Fibroblast of peridontal ligament (primary cell): Measurements from ENCODE around the gene S100A1.
A peak's percentile ranks its signal among the peaks of the same experiment; 100 is the strongest.

Source experiments
- DNase-seq: peaks from one replicate; pipeline ENCODE4 v3.0.0-alpha.2; 2010; ENCODE audit errors: extremely low read depth

The S100A1 gene

GRCh38 chr1:153610811-153611301 lies 17.4 kb upstream of the S100A1 start:
- no peak for DNase-seq

DNA sequence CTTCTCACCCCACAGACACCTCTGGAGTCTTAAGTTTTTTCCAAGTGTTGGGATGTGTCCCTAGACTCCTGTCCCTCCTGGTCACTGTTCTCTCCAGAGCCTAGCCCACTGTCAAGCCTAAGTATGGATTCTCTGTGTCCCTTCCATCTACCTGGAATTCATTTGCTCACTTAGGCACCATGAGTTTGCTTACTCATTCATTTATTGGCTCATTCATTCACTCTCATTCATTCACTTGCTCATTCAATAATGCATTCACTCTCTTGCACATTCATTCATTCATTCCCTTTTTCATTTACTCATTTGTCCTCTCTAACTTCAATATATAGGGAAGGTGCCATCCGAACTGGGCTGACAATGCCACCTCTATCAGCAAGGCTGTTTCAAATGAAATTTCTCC lies 16.9 kb upstream of the S100A1 start:
- no peak for DNase-seq

DNA sequence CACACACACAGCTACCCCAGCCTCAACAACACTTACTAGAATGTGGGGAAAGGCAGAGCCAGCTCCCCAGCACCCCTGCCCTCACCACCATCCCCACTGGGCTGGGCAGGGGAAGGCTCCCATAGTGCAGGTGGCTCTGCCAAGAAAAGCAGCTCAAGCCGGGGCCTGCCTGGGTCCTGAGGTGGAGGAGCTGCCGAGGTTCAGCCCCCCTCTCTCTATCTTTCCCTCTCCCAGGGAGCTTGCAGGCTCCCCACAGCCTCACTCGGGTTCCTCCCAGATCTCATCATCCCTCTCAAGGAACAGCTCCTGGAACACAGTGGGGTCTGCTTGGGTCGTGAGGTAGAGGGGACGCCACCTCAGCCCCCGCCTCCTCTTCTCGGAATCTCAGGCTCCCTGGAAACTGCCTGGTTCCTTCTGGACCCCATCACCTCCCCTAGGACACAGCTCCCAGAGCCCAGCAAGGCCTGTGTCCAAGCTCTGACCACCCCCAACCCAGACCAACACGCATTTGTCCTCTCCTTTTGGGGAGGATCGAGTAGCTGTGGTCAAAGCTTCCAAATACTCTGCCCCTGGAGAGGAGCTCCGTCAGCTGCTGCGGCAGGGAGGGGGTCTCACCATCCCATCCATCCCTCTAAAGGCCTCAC lies 16.0 kb upstream of the S100A1 start:
- DNase-seq: no peak

GRCh38 chr1:153612755-153613331 lies 15.4 kb upstream of the S100A1 start, which contains the start of gene S100A16:
Gene S100A16 (minus strand): TSS chr1:153613137. CDS start chr1:153608151, 4,986 bp downstream.
- DNase-seq: peak; percentile 61

DNA sequence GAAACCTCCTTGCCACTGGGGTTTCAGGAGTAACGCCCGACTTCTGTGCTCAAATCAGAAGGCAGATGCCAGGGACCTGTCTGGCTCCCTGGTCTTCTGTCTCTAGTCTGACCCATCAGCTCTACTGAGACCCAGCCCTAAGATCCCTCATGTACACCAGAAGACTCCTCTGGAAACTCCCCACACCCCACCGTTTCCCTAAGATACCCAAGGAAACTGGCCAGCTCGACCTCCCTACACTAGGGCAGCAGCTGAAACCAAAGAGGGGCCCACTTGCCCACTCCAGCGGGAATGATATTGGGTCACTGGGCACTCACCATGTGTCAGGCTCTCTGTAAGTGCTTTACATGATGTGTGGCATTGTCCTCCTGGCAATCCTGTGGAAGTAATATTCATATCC lies 14.8 kb upstream of the S100A1 start:
- DNase-seq: no peak

- DNase-seq: peak; percentile 20
These were observed 13.9 kb upstream of the S100A1 start for GRCh38 chr1:153614189-153614900.

- DNase-seq: no peak
These were observed 13.3 kb upstream of the S100A1 start for GRCh38 chr1:153614906-153615305.

GRCh38 chr1:153615406-153615805 lies 12.8 kb upstream of the S100A1 start:
- DNase-seq: no peak

DNA sequence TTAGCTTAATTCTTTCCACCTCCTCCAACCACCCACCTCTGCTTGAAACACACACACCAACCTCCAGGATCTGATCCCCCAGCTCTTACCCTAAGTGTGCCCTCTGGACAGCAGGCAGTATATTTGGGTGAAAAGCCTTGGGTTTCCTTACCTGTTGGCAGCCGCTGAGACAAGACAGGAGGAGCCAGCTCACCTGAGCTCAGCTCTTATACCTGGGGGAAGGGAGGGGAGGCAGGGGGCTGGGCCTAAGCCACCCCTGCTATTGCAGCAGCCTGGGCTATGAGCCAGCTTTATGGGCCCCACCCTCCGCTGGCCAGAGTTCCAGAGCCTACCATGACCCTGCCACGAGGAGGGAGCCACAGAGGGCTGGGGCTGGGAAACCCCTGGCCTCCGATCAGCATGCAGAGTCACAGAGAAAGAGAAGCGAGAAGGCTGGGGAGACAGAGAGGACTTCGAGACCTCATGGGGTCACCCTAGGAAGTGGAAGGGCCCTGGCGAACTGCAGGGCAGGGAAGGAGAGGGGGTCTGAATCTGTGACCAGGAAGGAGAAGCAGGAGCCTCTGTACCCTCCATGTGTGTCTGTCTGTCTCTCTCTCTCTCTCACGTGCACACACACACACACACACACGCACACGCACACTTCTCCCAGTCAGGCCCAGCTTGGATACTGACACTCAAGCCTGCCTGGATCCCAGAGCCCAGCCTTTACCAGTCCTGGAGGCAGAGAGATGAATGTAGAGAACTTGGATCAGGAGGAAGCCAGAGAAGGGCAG lies 11.9 kb upstream of the S100A1 start, which contains the start of gene S100A14:
Gene S100A14 (minus strand): TSS at position 182 of the 773 bp plus-strand sequence. CDS start 467 bp downstream, outside the sequence.
- DNase-seq: no peak

GRCh38 chr1:153616917-153617311 lies 11.3 kb upstream of the S100A1 start:
- DNase-seq: no peak

DNA sequence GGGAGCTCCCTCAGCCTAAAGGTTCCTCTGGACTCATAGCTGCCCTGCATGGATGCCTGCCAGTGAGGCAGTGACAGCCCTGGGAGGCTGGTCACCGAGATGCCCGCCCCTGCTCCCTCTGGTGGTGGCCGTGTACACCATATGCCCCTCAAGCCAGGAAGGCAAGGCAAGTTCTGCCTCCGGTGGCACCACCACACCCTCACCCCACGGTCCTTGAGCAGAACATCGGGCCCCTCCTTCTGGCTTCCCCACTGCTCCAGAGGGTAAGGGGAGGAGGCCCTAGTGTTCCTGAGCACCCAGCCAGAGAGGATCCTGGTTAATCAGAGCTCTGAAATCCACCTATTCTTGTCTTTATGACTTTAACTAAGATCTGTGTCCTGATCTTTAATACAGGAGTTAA lies 10.6 kb upstream of the S100A1 start:
- DNase-seq: peak; percentile 41

GRCh38 chr1:153619171-153619570 lies 9.1 kb upstream of the S100A1 start:
- no peak for DNase-seq

GRCh38 chr1:153623101-153623500 lies 5.1 kb upstream of the S100A1 start:
- no peak for DNase-seq

DNA sequence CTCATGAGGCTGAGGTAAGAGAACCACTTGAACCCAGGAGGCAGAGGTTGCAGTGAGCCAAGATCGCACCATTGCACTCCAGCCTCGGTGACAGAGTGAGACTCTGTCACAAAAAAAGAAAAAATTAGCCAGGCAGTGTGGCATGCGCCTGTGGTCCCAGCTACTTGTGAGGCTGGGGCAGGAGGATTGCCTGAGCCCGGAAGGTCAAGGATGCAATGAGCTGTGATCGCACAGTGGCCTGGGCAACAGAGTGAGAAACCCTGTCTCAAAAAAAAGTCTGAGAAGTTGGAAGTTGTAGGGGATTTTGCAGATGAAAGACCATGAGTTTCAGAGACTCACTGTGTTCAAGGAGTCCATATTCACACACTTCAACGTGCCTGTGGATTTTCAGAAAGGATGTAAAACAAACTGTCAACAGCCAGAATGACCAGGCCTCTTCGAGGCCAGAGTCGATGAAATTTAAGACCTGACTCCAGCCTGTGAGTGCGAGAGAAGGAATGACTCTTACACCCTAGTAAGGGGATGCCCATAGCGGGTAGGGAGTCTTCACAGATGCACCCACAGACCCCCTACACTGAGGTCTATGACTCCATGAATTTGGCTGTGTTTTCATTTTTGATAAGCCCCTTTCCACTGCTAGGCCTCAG lies 3.1 kb upstream of the S100A1 start:
- DNase-seq: no peak

- DNase-seq: no peak
These were observed 1.7 kb upstream of the S100A1 start for GRCh38 chr1:153626477-153626903.

DNA sequence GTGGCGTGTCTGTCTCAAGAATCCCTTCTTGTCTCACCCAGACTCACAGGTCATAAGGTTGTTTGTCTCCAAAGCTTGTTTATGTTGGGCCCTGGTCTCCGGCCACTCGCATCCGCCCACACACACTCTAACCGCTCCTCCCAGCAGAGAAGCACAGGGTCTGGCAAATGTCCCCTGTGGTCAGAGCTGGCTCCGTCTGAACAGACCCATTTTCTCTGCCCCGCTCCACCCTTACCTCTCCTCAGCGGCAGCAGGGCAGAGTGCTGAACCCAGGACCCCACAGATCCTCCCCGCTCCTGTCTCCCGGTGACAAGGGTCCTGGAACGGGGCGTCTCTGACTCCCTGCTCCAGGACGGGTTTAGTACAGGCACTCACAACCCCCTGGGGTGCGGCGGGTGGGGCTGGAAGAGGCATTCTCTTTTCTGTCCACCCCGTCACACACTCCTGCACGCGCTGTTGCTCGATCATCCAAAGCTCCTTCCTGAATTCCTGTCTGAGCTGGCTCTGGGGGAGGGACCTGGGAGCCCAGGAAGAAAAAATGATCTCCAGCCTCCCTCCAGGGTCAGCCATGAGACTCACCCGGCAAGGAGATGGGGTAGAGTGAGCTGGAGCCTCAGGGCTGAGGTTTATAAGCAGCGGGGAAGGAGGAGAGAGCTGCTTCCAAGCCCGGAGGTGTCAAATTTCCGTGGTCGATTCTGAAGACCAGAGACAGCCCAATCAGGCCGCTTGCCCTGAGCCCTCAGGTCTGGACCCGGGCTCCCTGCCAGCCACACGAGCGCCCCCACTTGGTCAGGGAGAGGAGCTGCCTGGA lies 1.1 kb upstream of the S100A1 start, which contains the start of gene S100A13:
Gene S100A13 (minus strand): TSS at position 602 of the 811 bp plus-strand sequence. CDS start 1,033 bp downstream, outside the sequence.
- peak; percentile 94 for DNase-seq

- DNase-seq: no peak
These were observed 556 bp downstream of the S100A1 start for GRCh38 chr1:153628638-153629342.

DNA sequence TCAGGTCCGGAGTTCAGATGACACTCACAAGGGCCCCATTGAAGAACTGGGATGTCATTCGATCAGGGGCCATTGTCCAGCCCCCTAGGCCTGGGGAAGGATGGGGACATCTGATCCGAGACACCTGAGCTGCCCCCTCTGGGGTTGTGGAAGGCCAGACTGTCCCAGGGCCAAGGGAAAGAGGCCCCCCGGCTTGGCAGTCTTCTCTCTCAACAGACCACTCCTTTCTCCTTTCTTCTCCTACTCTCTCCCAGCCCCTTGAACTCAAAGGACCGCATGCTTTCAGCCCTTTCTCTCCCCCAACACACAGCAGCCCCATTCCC lies 1.1 kb downstream of the S100A1 start:
- DNase-seq: no peak

DNA sequence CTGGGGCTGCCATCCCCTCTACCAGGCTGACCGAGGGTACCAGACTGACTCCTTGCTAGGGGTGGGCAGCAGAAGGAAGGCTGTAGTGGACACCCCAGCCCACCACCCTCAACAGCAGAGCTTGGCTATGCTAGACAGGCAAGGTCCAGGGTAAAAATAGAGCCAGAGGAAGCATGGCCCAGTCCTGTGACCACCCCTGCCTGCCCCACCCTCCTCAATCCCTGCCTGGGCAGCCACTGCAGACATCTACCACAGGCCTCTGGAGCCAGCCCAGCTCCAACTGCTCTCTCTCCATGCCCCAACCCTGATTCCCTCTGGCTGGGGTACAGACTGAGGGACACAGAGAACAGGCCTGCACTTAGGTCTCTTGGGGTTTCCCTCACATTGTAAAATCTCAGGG lies 1.7 kb downstream of the S100A1 start:
- no peak for DNase-seq

DNA sequence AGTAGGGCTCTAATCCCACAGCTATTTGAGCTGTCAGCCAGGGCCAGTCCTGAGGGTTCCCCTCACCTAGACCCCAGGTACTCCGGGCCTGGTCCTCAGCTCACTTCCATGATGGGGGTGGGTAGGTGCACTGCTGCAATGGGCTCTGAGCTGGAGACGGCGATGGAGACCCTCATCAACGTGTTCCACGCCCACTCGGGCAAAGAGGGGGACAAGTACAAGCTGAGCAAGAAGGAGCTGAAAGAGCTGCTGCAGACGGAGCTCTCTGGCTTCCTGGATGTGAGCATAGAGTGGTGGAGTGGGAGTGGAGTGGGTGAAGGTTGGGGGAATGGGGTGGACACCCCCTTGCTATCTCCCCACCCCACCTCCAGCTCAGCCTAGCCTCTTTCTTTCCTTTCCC lies 2.1 kb downstream of the S100A1 start:
- no peak for DNase-seq
